GM23338 (cell line): Measurements from ENCODE around the gene ZNF101. TPM values are rescaled to one million over a fixed set of nuclear protein-coding genes. Genes with fewer than 3 reads are reported as not detected.
"Not testable (repeated sequence)": the region's sequence is repeated elsewhere in the genome, so short reads cannot be mapped to it uniquely, and the experiment has no call there.

Source experiments
- ATAC-seq: fragments of 200-7000 bp; cut with Tn5 transposase; 3 replicates; pipeline ENCODE4 v1.9.1; 2020
- DNase-seq: peaks from one replicate; pipeline ENCODE4 v3.0.0-alpha.2; 2015; ENCODE audit warnings: low spot score
- H2AFZ ChIP-seq: fragments of 200-600 bp; sonication (generic); 2 replicates; pipeline ENCODE4 v1.8.0; 2016; ENCODE audit warnings: antibody characterized with exemption, mild to moderate bottlenecking, moderate library complexity
- H3F3A ChIP-seq: fragments of 200-600 bp; sonication (generic); replicated peaks from 2 replicates; pipeline ENCODE4 v1.8.0; 2017; ENCODE audit warnings: antibody characterized with exemption, mixed run types, low read depth
- H3K27ac ChIP-seq: fragments of 200-600 bp; sonication (generic); 2 replicates; pipeline ENCODE4 v1.6.1; 2016; ENCODE audit warnings: low read depth
- H3K27me3 ChIP-seq: fragments of 200-600 bp; sonication (generic); 2 replicates; pipeline ENCODE4 v1.8.0; 2016; ENCODE audit warnings: mild to moderate bottlenecking, mixed run types, moderate library complexity; ENCODE audit not compliant: insufficient read depth
- H3K36me3 ChIP-seq: fragments of 200-600 bp; sonication (generic); 2 replicates; pipeline ENCODE4 v1.8.0; 2016; ENCODE audit warnings: mild to moderate bottlenecking; ENCODE audit not compliant: insufficient read depth
- H3K4me1 ChIP-seq: fragments of 200-600 bp; sonication (generic); 2 replicates; pipeline ENCODE4 v1.8.0; 2016; ENCODE audit warnings: mild to moderate bottlenecking, moderate library complexity; ENCODE audit not compliant: insufficient read depth
- H3K4me2 ChIP-seq: fragments of 200-600 bp; sonication (generic); 2 replicates; pipeline ENCODE4 v1.7.1; 2017; ENCODE audit warnings: mixed run types
- H3K4me3 ChIP-seq: fragments of 200-600 bp; sonication (generic); 2 replicates; pipeline ENCODE4 v1.6.1; 2016; ENCODE audit warnings: mixed run types
- H3K79me2 ChIP-seq: fragments of 200-600 bp; sonication (generic); replicated peaks from 2 replicates; pipeline ENCODE4 v1.8.0; 2017; ENCODE audit warnings: mild to moderate bottlenecking; ENCODE audit not compliant: insufficient read depth
- H3K9me2 ChIP-seq: fragments of 200-600 bp; sonication (generic); 2 replicates; pipeline ENCODE4 v1.8.0; 2017; ENCODE audit not compliant: insufficient read depth
- H4K20me1 ChIP-seq: fragments of 200-600 bp; sonication (generic); replicated peaks from 2 replicates; pipeline ENCODE4 v1.8.0; 2017; ENCODE audit warnings: mild to moderate bottlenecking; ENCODE audit not compliant: insufficient read depth
- H3K27ac Mint-ChIP-seq: 2 replicates; pipeline ENCODE4 v1.8.0; 2020; ENCODE audit warnings: inconsistent platforms, mild to moderate bottlenecking, moderate library complexity, mixed read lengths
- H3K27me3 Mint-ChIP-seq: 3 replicates; pipeline ENCODE4 v1.8.0; 2022; ENCODE audit warnings: low read depth, mild to moderate bottlenecking, moderate library complexity, mixed read lengths, inconsistent platforms; ENCODE audit not compliant: insufficient read depth, poor library complexity
- H3K36me3 Mint-ChIP-seq: 3 replicates; pipeline ENCODE4 v1.8.0; 2021; ENCODE audit warnings: low read depth, mild to moderate bottlenecking, inconsistent platforms, moderate library complexity, mixed read lengths
- H3K4me1 Mint-ChIP-seq: 3 replicates; pipeline ENCODE4 v1.8.0; 2020; ENCODE audit warnings: mild to moderate bottlenecking, inconsistent platforms, mixed read lengths
- H3K4me3 Mint-ChIP-seq: 3 replicates; pipeline ENCODE4 v1.8.0; 2021; ENCODE audit warnings: moderate library complexity, mild to moderate bottlenecking, inconsistent platforms, mixed read lengths
- H3K9me3 Mint-ChIP-seq: 3 replicates; pipeline ENCODE4 v1.8.0; 2020; ENCODE audit warnings: moderate library complexity, mild to moderate bottlenecking, inconsistent platforms, mixed read lengths
- CREB1 ChIP-seq: fragments of 250-450 bp; sonication (Bioruptor Pico); IDR thresholded peaks from 2 replicates; pipeline ENCODE4 v1.5.0; 2020; ENCODE audit warnings: low read depth, mild to moderate bottlenecking, moderate library complexity
- CTCF ChIP-seq, 2 experiments: fragments of 200-600 bp in 1 of 2; sonication (generic) in 1 of 2; conservative IDR thresholded peaks; 2 replicates each; pipeline versions ENCODE4 v1.5.1 to v1.6.1; 2016 to 2017; ENCODE audit warnings: antibody characterized with exemption in 2 of 2, low read depth in 2 of 2, mild to moderate bottlenecking in 2 of 2, moderate library complexity in 1 of 2
- EZH2 ChIP-seq: fragments of 200-600 bp; sonication (generic); IDR thresholded peaks from one replicate; pipeline ENCODE4 v1.8.0; 2017; ENCODE audit warnings: antibody characterized with exemption, mild to moderate bottlenecking, low read depth; ENCODE audit not compliant: unreplicated experiment
- NANOG ChIP-seq: IDR thresholded peaks from 2 replicates; pipeline ENCODE4 v1.6.1; 2016; ENCODE audit warnings: antibody characterized with exemption, borderline replicate concordance
- POLR2AphosphoS5 ChIP-seq: IDR thresholded peaks from 2 replicates; pipeline ENCODE4 v1.6.1; 2016; ENCODE audit warnings: antibody characterized with exemption, low read depth
- ZNF114 ChIP-seq: fragments of 250-450 bp; sonication (Bioruptor Pico); IDR thresholded peaks from 2 replicates; pipeline ENCODE4 v1.5.0; 2020; ENCODE audit warnings: mild to moderate bottlenecking, moderate library complexity
- ZNF462 ChIP-seq: fragments of 250-450 bp; sonication (Bioruptor Pico); IDR thresholded peaks from 2 replicates; pipeline ENCODE4 v1.5.0; 2020; ENCODE audit warnings: mild to moderate bottlenecking, moderate library complexity
- polyA plus RNA-seq: library from polyadenylated mRNA; unstranded; fragments of >200 nt; fragmentation: Nextera tagmentation; extraction: Ambion mirVana; gene quantifications from 2 replicates; pipeline ENCODE4 v1.2.1, GENCODE V29; 2016
- total RNA-seq: library from RNA; depleted of rRNA; stranded (reverse); fragments of >200 nt; shearing (Covaris generic); gene quantifications from 2 replicates; pipeline ENCODE4 v1.2.3, GENCODE V29; 2014

ZNF101 gene
- total and polyA plus RNA-seq, 2 experiments from 2014 or later, result 46.4 to 47.9 TPM

- H3K4me3 Mint-ChIP-seq, result no peak overlapping the region
- ATAC-seq (no peak), DNase-seq (no peak)
- no peaks in the 10 kb centered on the region for H3K4me1 ChIP-seq
- H3K27me3 ChIP-seq, result no peaks in the 10 kb centered on the region
- no peak overlapping the region for H3K27ac ChIP-seq
- peaks cover 30% of the 10 kb centered on the region for H4K20me1 ChIP-seq
- peaks cover 91% of the 10 kb centered on the region for H3K36me3 Mint-ChIP-seq
- peaks cover 57% of the 10 kb centered on the region for H3K36me3 ChIP-seq
- TF ChIP-seq CTCF (conservative IDR thresholded peaks at IDR 0.05; ENCODE audit: low read depth in 2 of 2) (no peak), POLR2AphosphoS5 (no peak), NANOG (no peak), EZH2 (no peak), ZNF114 (CRISPR knock-in tag) (no peak), ZNF462 (CRISPR knock-in tag) (no peak), CREB1 (CRISPR knock-in tag) (no peak)
- peaks cover 24% of the 10 kb centered on the region for H3K9me3 Mint-ChIP-seq
- peaks cover 11% of the 10 kb centered on the region; the same call in 1 of the 2 replicates for H3F3A ChIP-seq
- no peak overlapping the region for H2AFZ ChIP-seq
- H3K27me3 Mint-ChIP-seq, result peaks cover 3% of the 10 kb centered on the region
- no peak overlapping the region for H3K4me2 ChIP-seq
- no peaks in the 10 kb centered on the region; the same call in 1 of the 2 replicates for H3K9me2 ChIP-seq
- H3K4me1 Mint-ChIP-seq, result peaks cover 6% of the 10 kb centered on the region; the same call in 1 of the 3 replicates
- H3K4me3 ChIP-seq, result no peak overlapping the region
- no peak overlapping the region for H3K27ac Mint-ChIP-seq
- H3K79me2 ChIP-seq, result peaks cover 49% of the 10 kb centered on the region
Measured at GRCh38 chr19:19679176-19680073, 10.8 kb downstream of the ZNF101 start.

GRCh38 chr19:19686119-19686518 is 17.5 kb downstream of the ZNF101 start:
- not testable (repeated sequence) for H3K9me2 ChIP-seq, H3K9me3 Mint-ChIP-seq, H3K27me3 Mint-ChIP-seq, H3K27ac ChIP-seq, H3K27ac Mint-ChIP-seq, H4K20me1 ChIP-seq, H3F3A ChIP-seq, H3K27me3 ChIP-seq, ATAC-seq, H3K4me3 ChIP-seq, H3K4me2 ChIP-seq, H3K79me2 ChIP-seq, H3K4me3 Mint-ChIP-seq, H3K36me3 ChIP-seq, H3K4me1 Mint-ChIP-seq, H2AFZ ChIP-seq, H3K4me1 ChIP-seq, DNase-seq
- H3K36me3 Mint-ChIP-seq, result peaks cover 40% of the 10 kb centered on the region
